NCI-H774 (cell line): ENCODE data around the gene ZNF428.
A peak's percentile ranks its signal among the peaks of the same experiment; 100 is the strongest.
"Not testable (repeated sequence)": the region's sequence is repeated elsewhere in the genome, so short reads cannot be mapped to it uniquely, and the experiment has no call there.

Experiments
- DNase-seq: peaks from one replicate; lab custom pipeline; 2025; lab: John Stamatoyannopoulos, UW

ZNF428 gene

DNA sequence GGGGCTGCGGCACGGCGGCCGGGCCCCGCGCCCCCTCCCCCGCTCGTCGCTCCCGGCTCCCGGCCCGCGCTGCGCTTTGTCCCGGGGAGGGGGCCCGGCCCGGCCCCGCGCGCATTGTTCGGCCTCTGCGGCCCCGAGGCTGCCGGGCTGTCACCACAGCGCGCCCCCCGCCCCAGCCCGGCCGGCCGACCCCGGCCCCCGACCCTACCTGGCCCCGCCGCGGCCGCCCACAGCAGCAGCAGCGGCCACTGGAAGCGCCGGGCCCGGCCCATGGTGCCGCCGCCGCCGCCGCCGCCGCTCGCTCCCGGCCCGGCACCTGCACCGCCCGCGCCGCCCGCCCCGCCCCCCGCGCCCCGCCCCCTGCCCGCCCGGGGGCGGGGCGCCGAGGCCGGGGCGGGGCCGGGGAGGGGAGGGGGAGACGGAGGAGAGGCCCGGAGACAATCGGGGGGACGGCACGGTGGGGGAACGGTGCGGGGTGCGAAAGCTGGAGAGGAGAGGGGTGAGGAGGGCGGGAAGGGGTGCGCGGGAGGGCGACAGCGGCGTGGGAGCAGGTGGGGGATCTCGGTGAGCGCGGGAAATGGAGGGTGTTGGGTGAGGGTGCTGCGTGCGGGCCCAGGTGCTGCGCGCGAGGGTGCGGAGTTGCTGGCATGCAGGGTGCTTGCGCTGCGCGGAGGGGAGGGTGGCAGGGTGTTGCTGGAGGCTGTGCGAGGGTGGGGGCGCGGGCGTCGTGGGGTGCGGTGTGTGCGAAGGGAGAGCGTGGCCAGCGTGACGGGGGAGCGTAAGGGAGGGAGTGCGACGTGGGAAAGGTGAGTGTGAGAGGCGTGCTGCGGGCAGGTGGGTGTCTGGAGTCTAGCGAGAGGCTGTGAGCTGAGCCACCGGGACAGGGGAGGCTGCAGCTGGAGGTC lies 20.3 kb upstream of the ZNF428 start, which contains the start of gene CADM4:
CADM4 (minus strand) TSS at position 332 of the 905 bp plus-strand sequence; CDS start at position 272, 60 bp downstream.
- DNase-seq = peak; percentile 42

DNA sequence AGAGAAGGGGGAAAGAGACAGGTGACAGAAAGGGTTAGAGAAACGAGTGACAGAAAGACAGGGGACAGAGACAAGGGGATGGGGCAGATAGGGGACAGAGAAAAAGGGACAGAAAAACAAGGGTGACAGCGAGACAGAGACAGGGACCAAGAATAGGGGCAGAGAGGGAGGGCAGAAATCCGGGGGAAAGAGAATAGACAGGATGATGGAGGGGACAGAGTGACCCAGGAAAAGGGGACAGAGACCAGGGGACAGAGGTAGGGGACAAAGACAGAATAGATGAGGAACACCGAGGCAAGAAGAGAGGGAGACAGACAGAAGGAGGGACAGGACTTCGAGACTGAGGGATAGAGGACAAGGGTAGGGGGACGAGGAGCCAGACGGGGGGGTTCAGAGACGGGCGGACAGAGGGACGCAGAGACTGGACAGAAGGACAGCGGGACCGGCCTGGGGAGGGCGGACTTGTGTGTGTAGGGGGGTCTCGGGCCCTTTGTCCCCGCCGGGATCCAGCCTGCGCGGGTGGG lies 19.6 kb upstream of the ZNF428 start:
- DNase-seq = no peak

DNA sequence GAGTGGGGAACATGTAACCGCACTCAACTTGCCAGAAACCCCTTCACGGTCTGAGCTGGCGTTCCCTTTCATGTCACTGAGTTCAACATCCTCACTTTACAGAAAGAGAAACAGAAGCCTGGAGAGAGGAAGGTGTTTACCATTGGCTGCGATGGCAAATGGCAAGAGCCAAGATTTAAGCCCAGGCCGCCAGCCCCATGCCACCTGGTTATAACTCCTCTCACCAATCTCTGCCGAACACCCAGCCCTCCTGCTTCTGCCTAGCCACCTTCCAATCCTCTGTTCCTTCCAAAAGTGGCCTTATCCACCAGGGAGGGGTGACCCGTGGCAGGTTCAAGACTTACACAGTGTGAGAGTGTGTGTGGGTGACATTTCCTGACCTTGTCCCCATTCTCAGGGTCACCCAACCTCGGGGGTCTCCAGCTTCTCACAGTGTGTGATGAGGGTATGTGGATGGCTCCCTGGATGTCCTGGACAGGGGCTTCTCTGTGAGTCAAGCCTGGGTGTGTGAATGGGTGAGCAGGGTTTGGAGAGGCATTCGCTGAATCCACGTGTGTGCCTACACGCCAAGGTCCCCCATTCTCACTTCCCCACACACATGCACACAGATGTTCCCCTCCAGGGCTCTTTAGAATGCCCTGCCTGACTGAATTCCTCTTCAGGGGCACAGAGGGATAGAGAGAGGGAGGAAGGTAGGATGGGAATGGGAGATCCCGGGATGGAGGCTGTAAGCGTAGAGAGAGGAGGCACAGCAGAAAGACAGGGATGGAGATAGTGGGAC lies 19.0 kb upstream of the ZNF428 start:
- DNase-seq = no peak

DNA sequence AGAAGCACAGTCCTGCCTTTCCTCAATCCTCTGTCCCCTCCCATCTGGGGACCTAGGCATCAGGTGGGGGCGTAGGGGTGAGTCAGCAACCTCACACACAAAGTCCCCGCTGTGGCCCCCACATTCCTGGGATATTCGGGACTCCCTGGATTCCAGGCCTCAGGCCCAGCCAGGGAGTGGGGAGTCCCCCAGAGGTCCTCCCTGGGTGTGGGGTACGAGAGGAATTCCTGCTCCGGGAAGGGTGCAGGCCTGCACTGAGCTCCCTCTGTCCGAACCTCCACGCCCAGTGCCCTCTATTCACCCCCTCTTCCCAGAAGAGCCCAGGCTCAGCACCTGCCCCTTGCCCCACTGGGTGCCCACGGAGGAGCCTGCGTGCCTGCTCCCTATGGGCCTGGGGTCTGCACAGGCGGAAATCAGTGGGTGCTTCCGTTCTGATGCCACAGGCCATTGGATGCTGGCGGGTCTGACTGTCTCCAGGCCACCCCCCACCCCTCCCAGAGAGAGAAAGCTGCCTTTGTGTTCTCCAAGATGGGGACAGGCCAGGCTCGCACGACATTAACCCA lies 16.8 kb upstream of the ZNF428 start:
- DNase-seq = no peak

DNA sequence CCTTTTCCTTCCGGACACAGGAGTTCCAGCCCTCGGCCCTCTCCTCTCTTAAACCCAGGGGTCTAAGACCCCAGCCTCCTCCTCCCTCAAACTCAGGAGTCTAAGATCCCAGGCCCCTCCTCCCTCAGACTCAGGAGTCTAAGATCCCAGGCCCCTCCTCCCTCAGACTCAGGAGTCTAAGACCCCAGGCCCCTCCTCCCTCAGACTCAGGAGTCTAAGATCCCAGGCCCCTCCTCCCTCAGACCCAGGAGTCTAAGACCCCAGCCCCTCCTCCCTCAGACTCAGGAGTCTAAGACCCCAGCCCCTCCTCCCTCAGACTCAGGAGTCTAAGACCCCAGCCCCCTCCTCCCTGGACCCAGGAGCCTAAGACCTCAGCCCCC lies 16.1 kb upstream of the ZNF428 start:
- not testable (repeated sequence) for DNase-seq

DNA sequence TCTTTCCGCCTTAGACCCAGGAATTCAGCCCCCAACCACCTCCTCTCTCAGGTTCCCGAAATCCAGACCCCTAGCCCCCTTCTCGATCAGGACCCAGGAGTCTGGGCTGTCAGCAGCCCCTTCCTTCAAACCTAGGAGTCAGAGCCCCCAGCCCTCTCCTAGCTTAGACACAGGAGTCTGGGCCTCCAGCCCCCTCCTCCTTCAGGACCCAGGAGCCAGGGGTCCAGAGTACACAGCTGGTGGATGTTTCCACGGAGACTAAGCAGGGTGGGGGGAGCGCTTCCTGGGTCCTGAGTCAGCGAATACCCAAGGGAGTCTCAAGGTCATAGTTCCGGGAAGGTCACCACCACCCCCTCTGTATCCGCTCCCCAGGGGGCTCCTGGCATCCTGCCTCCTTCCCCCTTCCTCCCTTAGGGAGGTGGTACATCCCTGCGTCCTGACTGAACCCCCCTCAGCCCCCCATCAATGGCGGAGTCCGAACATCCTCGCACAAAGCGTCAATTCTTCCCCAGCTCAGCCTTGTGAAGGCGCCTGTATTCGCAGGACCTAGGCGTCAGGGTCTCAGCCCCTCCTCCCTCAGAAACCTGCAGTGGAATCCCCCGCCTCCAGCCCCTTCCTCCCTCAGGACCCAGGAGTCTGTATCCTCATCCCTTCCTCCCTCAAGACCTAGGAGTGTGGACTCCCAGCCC lies 15.6 kb upstream of the ZNF428 start:
- DNase-seq = no peak

DNA sequence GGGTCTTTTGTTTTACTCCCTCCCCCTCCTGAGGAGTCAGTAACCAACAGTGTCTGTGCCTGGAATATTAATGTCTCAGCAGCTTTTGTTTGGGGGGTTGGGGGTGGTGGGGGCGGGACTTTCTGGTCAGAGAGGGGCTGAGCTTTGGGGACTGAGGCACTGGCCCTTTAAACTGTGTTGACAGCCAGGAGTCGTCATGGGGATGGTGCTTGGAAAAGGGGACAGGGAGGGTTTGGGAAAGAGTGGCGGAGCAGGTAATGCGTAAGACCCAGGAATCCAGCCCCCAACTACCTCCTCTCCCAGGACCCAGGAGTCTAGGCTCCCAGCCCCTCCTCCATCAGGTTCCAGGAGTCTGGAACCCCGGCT lies 15.1 kb upstream of the ZNF428 start:
- no peak for DNase-seq

DNA sequence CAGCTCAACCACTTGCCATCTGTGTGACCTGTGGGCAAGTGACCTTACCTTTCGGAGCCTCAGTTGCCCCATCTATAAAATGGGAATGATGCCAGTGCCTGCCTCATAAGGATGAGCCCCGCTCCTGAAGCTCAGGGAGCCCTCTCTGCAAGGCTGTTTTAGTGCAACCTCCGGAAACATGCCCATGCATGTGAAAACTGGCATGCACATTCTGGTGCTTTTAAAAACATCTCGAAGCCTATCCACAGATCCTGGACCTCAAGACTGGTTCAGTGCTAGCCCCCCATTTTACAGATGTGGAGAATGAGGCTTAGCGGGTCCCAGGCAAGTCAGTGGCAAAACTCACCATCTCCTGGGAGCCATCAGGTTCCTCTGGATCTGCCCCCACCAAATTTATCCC lies 14.6 kb upstream of the ZNF428 start:
- no peak for DNase-seq

DNA sequence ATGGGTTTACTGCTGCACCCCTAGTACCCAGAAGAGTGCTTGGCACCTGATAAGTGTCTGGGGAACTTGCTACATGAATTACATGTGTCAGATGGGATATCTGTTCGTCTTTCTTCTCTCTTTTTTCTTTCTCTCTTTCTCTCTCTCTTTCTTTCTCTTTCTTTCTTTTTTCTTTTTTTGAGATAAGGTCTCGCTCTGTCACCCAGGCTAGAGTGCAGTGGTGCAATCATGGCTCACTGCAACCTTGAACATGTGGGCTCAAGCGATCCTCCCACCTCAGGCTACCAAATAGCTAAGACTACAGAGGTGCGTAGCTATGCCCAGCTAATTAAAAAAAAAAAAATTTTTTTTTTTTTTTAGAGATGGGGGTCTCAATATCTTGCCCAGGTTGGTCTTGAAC lies 14.1 kb upstream of the ZNF428 start:
- no peak for DNase-seq

DNA sequence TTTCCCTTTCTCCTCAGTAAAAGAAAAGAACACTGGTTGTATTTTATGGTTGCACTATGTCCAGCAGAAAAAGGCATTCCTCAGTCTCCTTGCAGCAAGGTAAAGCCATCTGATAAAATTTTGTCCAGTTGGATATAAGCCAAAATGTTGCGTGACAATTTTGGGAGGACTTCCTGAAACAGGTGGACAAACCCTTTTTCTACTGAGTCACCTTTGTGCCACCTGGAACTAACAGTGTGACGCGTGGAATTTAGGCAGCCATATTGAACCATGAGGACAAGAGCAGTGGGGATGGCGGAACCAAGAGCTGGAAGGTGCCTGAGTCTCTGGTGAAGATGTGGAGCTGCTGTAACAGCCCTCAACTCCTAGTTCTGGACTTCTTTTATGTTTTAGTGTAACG lies 12.1 kb upstream of the ZNF428 start:
- DNase-seq = no peak

DNA sequence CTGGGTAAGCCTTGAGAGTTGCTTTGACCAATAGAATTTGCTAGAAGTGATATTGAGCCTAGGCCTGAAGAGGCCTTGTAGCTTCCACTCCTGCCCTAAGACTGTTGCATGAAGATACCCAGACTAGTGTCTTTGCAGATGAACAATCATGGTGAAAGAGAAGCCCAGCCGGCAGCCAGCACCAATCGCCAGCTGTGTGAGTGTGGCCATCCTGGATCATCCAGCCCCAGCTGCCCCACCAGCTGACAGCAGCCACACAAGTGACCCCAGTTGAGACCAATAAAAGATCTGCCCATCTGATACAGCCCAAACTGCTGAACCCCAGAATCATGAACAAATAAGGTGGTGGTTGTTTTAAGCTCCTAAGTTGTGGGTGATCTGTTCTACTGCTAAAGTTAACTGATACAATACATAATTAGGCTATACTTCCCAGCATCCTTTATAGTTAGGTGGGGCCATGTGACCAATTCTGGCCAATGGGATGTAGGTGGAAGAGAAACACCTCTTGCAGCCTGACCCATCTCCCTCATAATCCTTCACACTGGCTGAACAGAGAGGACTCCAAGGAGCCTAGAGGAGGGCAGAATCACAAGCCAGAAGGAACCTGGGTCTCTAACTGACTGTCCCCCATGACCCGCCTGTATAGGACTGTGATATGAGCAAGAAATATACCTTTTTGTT lies 9.4 kb upstream of the ZNF428 start:
- DNase-seq = no peak

DNA sequence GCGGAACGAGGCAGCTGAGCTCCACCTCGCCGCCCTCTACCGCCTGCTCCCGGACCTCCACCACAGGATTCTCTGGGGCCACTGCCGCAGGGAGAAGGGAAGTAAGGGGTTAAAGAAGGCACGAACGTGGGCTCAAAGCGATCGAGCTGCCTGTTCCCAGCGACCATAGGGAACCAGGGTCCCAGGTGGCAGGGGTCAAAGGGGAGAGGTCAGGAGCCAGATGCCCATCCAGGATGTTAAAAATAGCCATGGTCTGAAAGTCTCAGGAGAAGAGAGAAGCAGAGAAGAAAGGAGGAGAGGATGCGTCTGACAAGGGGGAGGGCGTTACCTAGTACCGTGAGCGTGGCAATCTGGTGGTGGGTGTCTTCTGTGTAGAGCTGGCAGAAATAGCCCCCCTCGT lies 7.4 kb upstream of the ZNF428 start:
- DNase-seq = no peak

DNA sequence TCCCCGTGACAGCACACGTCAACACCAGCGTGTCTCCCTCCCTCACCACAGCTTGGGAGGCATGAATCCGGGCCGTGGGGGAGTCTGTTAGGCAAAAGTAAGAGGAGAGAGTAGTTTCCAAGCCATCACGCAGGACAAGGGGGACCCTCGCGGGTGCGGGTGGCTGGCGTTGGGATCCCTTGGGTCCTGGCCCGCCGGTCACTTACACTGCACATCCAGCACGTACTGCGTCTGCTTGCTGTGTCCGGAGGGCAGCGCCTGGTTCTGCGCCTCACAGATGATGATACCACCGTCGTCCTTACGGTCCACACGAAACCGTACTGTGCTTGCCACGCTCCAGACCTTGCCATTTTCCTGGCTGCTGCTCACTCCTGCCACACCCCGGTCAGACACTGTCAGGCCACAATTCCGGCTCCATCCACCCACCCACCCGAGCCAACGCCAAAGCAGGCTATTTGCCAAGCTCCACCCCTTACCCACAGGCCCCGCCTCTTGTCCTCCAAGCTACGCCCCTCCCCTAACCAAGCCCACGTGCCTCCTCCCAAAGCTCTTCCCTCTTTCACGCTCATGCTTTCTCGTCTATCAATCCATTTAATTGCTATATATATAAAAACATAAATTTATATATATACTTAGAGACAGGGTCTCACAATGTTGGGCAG lies 6.6 kb upstream of the ZNF428 start:
- no peak for DNase-seq

DNA sequence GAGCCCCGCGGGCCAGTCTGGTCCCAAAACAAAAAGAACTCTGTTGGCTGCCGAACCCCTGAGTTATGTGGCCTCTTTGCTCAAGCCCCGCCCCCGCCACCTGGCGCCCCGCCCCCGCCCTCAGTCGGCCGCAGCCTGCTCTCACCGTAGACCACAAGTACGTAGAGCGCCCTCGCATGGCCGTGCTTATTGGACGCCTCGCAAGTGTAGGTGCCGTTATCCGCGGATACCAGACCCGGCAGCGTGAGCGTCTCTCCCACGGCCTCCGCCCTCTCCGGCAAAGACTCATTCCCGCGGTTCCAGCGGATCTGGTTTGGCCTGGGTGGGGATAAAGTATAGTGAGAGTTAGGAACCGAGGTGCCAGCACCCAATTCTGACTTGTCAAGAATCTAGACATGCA lies 5.5 kb upstream of the ZNF428 start:
- no peak for DNase-seq

DNA sequence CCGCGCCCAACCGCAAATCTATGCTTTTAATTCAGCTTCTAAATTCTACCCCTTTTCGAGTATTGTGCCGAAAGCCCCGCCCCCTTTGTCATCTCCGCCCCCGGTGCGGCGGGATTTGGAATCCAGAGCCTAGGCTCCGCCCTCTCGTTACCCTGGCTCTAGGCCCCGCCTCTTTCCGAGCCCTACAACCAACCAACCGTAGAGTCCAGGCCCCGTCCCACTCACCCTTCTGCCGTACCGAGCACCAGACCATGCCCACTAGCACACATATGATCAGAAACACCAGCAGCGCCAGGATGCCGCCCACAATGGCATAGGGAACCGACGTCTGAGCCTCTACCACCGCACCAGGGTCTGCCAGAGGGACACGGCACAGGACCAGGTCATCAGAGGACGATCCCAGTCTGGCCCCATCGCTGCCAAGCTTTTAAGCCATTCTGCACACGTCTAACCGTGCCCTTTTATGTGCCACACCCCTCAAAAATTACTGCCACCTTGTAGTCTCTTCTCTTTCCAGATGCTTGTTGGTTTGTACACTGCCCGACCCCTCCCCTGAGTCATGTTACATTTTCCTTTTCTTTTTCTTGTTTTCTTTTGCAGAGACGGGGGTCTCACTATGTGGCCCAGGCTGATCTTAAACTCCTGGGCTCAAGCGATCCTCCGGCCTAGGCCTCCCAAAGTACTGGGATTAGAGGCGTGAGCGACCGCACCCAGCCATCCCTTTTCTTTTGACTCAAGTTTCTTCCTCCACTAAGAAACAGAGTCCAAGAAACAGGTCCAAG lies 4.7 kb upstream of the ZNF428 start:
- no peak for DNase-seq

DNA sequence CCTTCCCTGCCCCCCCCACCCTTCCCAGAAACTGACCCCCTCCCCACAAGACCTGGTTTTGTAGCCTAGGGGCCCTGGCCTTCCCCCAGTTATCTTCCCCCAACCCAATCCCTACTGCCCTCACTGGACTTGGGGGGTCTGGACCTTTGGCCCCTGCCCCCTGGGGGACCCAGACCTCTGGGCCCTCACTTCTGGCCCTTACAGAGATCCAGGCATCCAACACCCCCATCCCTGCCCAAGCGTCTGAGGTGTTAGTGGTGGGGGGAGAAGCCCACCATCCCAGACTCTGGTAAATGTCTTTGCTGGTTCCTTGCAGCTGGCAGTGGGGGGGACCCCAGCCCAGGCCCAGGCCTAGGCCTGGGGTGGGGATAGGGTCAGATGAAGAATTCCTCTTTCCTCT lies 3.5 kb upstream of the ZNF428 start:
- no peak for DNase-seq

DNA sequence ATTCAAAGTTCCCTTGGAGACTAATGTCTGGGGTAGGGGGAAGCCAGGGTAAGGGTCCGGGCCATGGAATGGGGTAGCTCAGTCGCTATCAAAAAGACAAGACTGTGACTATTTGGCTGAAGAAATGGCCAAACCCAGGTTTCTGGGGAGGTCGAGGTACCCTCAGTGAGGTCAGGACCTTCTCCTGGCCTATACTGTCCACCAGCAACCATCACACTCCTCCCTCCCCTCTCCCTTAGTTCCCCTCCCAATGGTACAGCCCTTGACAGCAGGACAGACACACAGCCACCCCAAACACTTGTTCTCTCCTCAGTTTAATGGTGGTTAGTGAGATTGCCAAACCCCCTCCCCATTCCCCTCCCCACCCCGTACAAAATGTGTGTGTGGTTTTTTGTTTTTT lies 2.6 kb upstream of the ZNF428 start:
- no peak for DNase-seq

DNA sequence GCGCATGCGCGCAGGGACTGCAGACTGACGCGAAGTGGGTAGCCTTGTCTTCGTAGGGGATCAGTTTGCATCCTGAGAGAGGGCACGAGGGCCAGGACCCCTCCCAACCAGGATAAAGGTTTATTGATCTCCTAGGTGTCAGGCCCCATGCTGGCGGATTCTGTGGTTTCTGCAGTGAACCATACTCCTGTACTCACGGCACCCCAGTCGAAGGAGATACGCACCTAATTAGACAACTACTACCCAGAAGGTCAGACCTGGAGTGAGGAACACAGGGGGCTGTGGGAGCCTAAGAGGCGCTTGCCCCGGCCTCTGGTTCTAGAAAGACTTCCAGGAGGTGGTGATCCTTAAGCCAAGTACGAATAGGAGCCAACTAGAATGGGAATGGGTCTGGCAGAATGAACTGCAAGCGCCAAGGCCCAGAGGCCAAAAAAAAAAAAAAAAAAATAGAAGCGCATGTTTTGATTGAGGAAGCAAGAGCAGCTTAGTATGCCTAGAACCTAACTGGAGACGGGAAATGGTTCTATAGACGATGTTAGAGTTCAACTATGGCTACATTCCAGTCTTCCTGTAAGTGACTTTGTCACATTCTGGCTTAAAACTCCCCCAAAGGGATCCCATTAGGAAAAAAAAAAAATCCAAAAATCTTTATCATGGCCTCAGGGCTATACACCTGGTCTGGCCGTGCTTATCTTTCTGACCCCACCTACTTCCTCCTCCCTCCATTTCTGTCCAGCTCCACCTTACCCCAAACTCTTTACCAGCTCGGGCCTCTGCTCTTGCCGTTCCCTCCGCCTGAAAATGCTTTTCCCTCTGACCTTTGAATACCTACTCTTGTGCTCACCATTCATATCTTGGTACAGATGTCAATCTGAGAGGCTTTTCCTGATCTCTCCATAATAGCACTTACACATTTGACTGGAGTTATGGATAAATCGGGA lies 902 bp upstream of the ZNF428 start:
- no peak for DNase-seq

DNA sequence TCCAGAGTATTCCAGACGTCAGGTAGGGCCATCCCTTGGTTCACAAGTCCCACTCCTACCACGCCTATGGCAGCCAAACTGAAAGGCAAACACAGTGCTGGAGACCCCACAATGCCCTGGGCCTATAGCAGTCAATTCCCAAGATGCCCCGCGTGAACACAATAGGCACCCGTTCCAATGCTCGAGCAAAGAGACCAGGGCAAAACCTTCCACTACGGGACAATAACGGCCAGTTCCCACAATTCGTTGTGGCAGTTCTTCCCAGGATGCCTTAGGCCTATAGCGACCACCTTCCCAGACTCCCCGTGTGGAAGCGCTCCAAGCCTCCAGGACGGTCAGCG lies 538 bp downstream of the ZNF428 start:
- peak; percentile 48 for DNase-seq
